ENCODE data around the gene SH3RF3.
"Not testable (repeated sequence)": the region's sequence is repeated elsewhere in the genome, so short reads cannot be mapped to it uniquely, and the experiment has no call there.

The SH3RF3 gene

GRCh38 chr2:109158237-109158636, 29.2 kb downstream of the SH3RF3 start:
- Histone ChIP-seq H3K4me1 (ENCODE audit: control insufficient read depth, low read depth, low read length) (no peaks in the 10 kb centered on the region), H3K79me1 (ENCODE audit: low read length) (no peaks in the 10 kb centered on the region)

GRCh38 chr2:109159096-109159495, 30.1 kb downstream of the SH3RF3 start:
- Histone ChIP-seq H3K4me2 (ENCODE audit: low read length) (no peak overlapping the region), H4K8ac (ENCODE audit: low read depth, low read length) (no peak overlapping the region), H4K5ac (ENCODE audit: low read length) (no peak overlapping the region), H3K4me3 (ENCODE audit: low read length) (no peak overlapping the region), H3K27me3 (ENCODE audit: insufficient read depth, low read length, poor library complexity) (no peaks in the 10 kb centered on the region), H2BK5ac (ENCODE audit: low read length) (no peak overlapping the region), H2AK5ac (ENCODE audit: low read length) (no peak overlapping the region), H2BK15ac (replicated peaks; ENCODE audit: low read depth) (no peak overlapping the region), H3K79me2 (ENCODE audit: control insufficient read depth, insufficient read depth, low read length) (no peaks in the 10 kb centered on the region), H3K9ac (ENCODE audit: low read length) (no peak overlapping the region), H3K18ac (ENCODE audit: low read length) (no peak overlapping the region), H3K27ac (ENCODE audit: low read depth, low read length) (no peak overlapping the region), H3K56ac (ENCODE audit: low read length) (no peak overlapping the region), H3K36me3 (ENCODE audit: control insufficient read depth, insufficient read depth, low read length) (no peaks in the 10 kb centered on the region), H3K23ac (ENCODE audit: low read length) (no peak overlapping the region), H3K4ac (ENCODE audit: low read depth, low read length) (no peak overlapping the region), H3K79me1 (ENCODE audit: low read length) (no peaks in the 10 kb centered on the region), H3K4me1 (ENCODE audit: control insufficient read depth, low read depth, low read length) (no peaks in the 10 kb centered on the region), H2BK120ac (ENCODE audit: low read depth, low read length) (no peak overlapping the region)
- DNase-seq = no peak
- WGBS (ENCODE audit: extremely low coverage, insufficient coverage, low lambda C conversion rate) = no CpG with 5 or more reads among the region's 13 CpGs

More at GRCh38 chr2:109158237-109158636, 29.2 kb downstream of the SH3RF3 start:
- H2BK15ac ChIP-seq (replicated peaks; ENCODE audit: low read depth) = no peak overlapping the region
- no peaks in the 10 kb centered on the region for H3K27me3 ChIP-seq (ENCODE audit: insufficient read depth, low read length, poor library complexity)
- H3K36me3 ChIP-seq (ENCODE audit: control insufficient read depth, insufficient read depth, low read length) = no peaks in the 10 kb centered on the region
- no peak overlapping the region for H4K8ac ChIP-seq (ENCODE audit: low read depth, low read length)
- no peak overlapping the region for H3K4me2 ChIP-seq (ENCODE audit: low read length)
- no peak overlapping the region for H2AK5ac ChIP-seq (ENCODE audit: low read length)
- H2BK120ac ChIP-seq (ENCODE audit: low read depth, low read length) = no peak overlapping the region
- H3K4me3 ChIP-seq (ENCODE audit: low read length) = no peak overlapping the region
- no peak for DNase-seq
- H3K18ac ChIP-seq (ENCODE audit: low read length) = no peak overlapping the region
- H3K56ac ChIP-seq (ENCODE audit: low read length) = no peak overlapping the region
- H3K23ac ChIP-seq (ENCODE audit: low read length) = no peak overlapping the region
- H2BK5ac ChIP-seq (ENCODE audit: low read length) = no peak overlapping the region
- no peak overlapping the region for H3K27ac ChIP-seq (ENCODE audit: low read depth, low read length)
- H3K9ac ChIP-seq (ENCODE audit: low read length) = no peak overlapping the region
- H4K5ac ChIP-seq (ENCODE audit: low read length) = no peak overlapping the region
- H3K79me2 ChIP-seq (ENCODE audit: control insufficient read depth, insufficient read depth, low read length) = no peaks in the 10 kb centered on the region
- H3K4ac ChIP-seq (ENCODE audit: low read depth, low read length) = no peak overlapping the region
- no CpG with 5 or more reads among the region's 5 CpGs for WGBS (ENCODE audit: extremely low coverage, insufficient coverage, low lambda C conversion rate)

- H4K5ac ChIP-seq (ENCODE audit: low read length) = no peak overlapping the region
- no peaks in the 10 kb centered on the region for H3K27me3 ChIP-seq (ENCODE audit: insufficient read depth, low read length, poor library complexity)
- no peak overlapping the region for H4K8ac ChIP-seq (ENCODE audit: low read depth, low read length)
- H3K4ac ChIP-seq (ENCODE audit: low read depth, low read length) = no peak overlapping the region
- no peak overlapping the region for H2BK120ac ChIP-seq (ENCODE audit: low read depth, low read length)
- no peak overlapping the region for H3K18ac ChIP-seq (ENCODE audit: low read length)
- H3K56ac ChIP-seq (ENCODE audit: low read length) = no peak overlapping the region
- no peaks in the 10 kb centered on the region for H3K4me1 ChIP-seq (ENCODE audit: control insufficient read depth, low read depth, low read length)
- WGBS (ENCODE audit: extremely low coverage, insufficient coverage, low lambda C conversion rate) = no CpG with 5 or more reads among the region's 8 CpGs
- no peaks in the 10 kb centered on the region for H3K79me1 ChIP-seq (ENCODE audit: low read length)
- H3K4me3 ChIP-seq (ENCODE audit: low read length) = no peak overlapping the region
- H3K36me3 ChIP-seq (ENCODE audit: control insufficient read depth, insufficient read depth, low read length) = no peaks in the 10 kb centered on the region
- DNase-seq = no peak
- H3K23ac ChIP-seq (ENCODE audit: low read length) = no peak overlapping the region
- no peak overlapping the region for H3K4me2 ChIP-seq (ENCODE audit: low read length)
- H3K79me2 ChIP-seq (ENCODE audit: control insufficient read depth, insufficient read depth, low read length) = no peaks in the 10 kb centered on the region
- H3K27ac ChIP-seq (ENCODE audit: low read depth, low read length) = no peak overlapping the region
- H2AK5ac ChIP-seq (ENCODE audit: low read length) = no peak overlapping the region
- no peak overlapping the region for H2BK5ac ChIP-seq (ENCODE audit: low read length)
- no peak overlapping the region for H3K9ac ChIP-seq (ENCODE audit: low read length)
- H2BK15ac ChIP-seq (replicated peaks; ENCODE audit: low read depth) = no peak overlapping the region
Measured at GRCh38 chr2:109160714-109161440, 31.9 kb downstream of the SH3RF3 start.

- not testable (repeated sequence) for H4K5ac ChIP-seq (ENCODE audit: low read length); H4K8ac ChIP-seq (ENCODE audit: low read depth, low read length); H3K18ac ChIP-seq (ENCODE audit: low read length); H2AK5ac ChIP-seq (ENCODE audit: low read length); H3K9ac ChIP-seq (ENCODE audit: low read length); H3K4me1 ChIP-seq (ENCODE audit: control insufficient read depth, low read depth, low read length); H3K79me1 ChIP-seq (ENCODE audit: low read length); H3K36me3 ChIP-seq (ENCODE audit: control insufficient read depth, insufficient read depth, low read length); DNase-seq; H3K27ac ChIP-seq (ENCODE audit: low read depth, low read length); H3K56ac ChIP-seq (ENCODE audit: low read length); H2BK5ac ChIP-seq (ENCODE audit: low read length); H3K79me2 ChIP-seq (ENCODE audit: control insufficient read depth, insufficient read depth, low read length); H3K4me3 ChIP-seq (ENCODE audit: low read length); H3K23ac ChIP-seq (ENCODE audit: low read length); H2BK120ac ChIP-seq (ENCODE audit: low read depth, low read length); H3K27me3 ChIP-seq (ENCODE audit: insufficient read depth, low read length, poor library complexity); H2BK15ac ChIP-seq (replicated peaks; ENCODE audit: low read depth); H3K4ac ChIP-seq (ENCODE audit: low read depth, low read length); H3K4me2 ChIP-seq (ENCODE audit: low read length)
- no CpG with 5 or more reads among the region's 2 CpGs for WGBS (ENCODE audit: extremely low coverage, insufficient coverage, low lambda C conversion rate)
Measured at GRCh38 chr2:109162367-109162766, 33.4 kb downstream of the SH3RF3 start.

GRCh38 chr2:109162999-109163398, 34.0 kb downstream of the SH3RF3 start:
- Histone ChIP-seq H3K18ac (ENCODE audit: low read length) (no peak overlapping the region), H3K27ac (ENCODE audit: low read depth, low read length) (no peak overlapping the region), H3K9ac (ENCODE audit: low read length) (no peak overlapping the region), H3K23ac (ENCODE audit: low read length) (no peak overlapping the region), H4K8ac (ENCODE audit: low read depth, low read length) (no peak overlapping the region), H3K4ac (ENCODE audit: low read depth, low read length) (no peak overlapping the region), H3K79me2 (ENCODE audit: control insufficient read depth, insufficient read depth, low read length) (no peaks in the 10 kb centered on the region), H3K79me1 (ENCODE audit: low read length) (no peaks in the 10 kb centered on the region), H3K56ac (ENCODE audit: low read length) (no peak overlapping the region), H2BK120ac (ENCODE audit: low read depth, low read length) (no peak overlapping the region), H3K4me3 (ENCODE audit: low read length) (no peak overlapping the region), H3K36me3 (ENCODE audit: control insufficient read depth, insufficient read depth, low read length) (no peaks in the 10 kb centered on the region), H4K5ac (ENCODE audit: low read length) (no peak overlapping the region), H3K4me2 (ENCODE audit: low read length) (no peak overlapping the region), H3K27me3 (ENCODE audit: insufficient read depth, low read length, poor library complexity) (no peaks in the 10 kb centered on the region), H3K4me1 (ENCODE audit: control insufficient read depth, low read depth, low read length) (no peaks in the 10 kb centered on the region), H2BK15ac (replicated peaks; ENCODE audit: low read depth) (no peak overlapping the region), H2AK5ac (ENCODE audit: low read length) (no peak overlapping the region), H2BK5ac (ENCODE audit: low read length) (no peak overlapping the region)
- WGBS (ENCODE audit: extremely low coverage, insufficient coverage, low lambda C conversion rate) = no CpG with 5 or more reads among the region's 7 CpGs
- no peak for DNase-seq

- H3K9ac ChIP-seq (ENCODE audit: low read length) = no peak overlapping the region
- H4K8ac ChIP-seq (ENCODE audit: low read depth, low read length) = no peak overlapping the region
- H2AK5ac ChIP-seq (ENCODE audit: low read length) = no peak overlapping the region
- H3K18ac ChIP-seq (ENCODE audit: low read length) = no peak overlapping the region
- no peak overlapping the region for H3K56ac ChIP-seq (ENCODE audit: low read length)
- H3K27me3 ChIP-seq (ENCODE audit: insufficient read depth, low read length, poor library complexity) = no peaks in the 10 kb centered on the region
- no peak overlapping the region for H3K4me2 ChIP-seq (ENCODE audit: low read length)
- no peak overlapping the region for H2BK15ac ChIP-seq (replicated peaks; ENCODE audit: low read depth)
- no peaks in the 10 kb centered on the region for H3K79me1 ChIP-seq (ENCODE audit: low read length)
- no CpG with 5 or more reads among the region's 1 CpG for WGBS (ENCODE audit: extremely low coverage, insufficient coverage, low lambda C conversion rate)
- no peak overlapping the region for H3K23ac ChIP-seq (ENCODE audit: low read length)
- H3K36me3 ChIP-seq (ENCODE audit: control insufficient read depth, insufficient read depth, low read length) = no peaks in the 10 kb centered on the region
- H4K5ac ChIP-seq (ENCODE audit: low read length) = no peak overlapping the region
- DNase-seq = no peak
- H2BK120ac ChIP-seq (ENCODE audit: low read depth, low read length) = no peak overlapping the region
- no peaks in the 10 kb centered on the region for H3K79me2 ChIP-seq (ENCODE audit: control insufficient read depth, insufficient read depth, low read length)
- H2BK5ac ChIP-seq (ENCODE audit: low read length) = no peak overlapping the region
- no peaks in the 10 kb centered on the region for H3K4me1 ChIP-seq (ENCODE audit: control insufficient read depth, low read depth, low read length)
- no peak overlapping the region for H3K27ac ChIP-seq (ENCODE audit: low read depth, low read length)
- no peak overlapping the region for H3K4me3 ChIP-seq (ENCODE audit: low read length)
- no peak overlapping the region for H3K4ac ChIP-seq (ENCODE audit: low read depth, low read length)
Measured at GRCh38 chr2:109164311-109164710, 35.3 kb downstream of the SH3RF3 start.

All from mesendoderm (in vitro differentiated cells).